ENCODE data around the gene SEMA7A.

Gene SEMA7A

DNA sequence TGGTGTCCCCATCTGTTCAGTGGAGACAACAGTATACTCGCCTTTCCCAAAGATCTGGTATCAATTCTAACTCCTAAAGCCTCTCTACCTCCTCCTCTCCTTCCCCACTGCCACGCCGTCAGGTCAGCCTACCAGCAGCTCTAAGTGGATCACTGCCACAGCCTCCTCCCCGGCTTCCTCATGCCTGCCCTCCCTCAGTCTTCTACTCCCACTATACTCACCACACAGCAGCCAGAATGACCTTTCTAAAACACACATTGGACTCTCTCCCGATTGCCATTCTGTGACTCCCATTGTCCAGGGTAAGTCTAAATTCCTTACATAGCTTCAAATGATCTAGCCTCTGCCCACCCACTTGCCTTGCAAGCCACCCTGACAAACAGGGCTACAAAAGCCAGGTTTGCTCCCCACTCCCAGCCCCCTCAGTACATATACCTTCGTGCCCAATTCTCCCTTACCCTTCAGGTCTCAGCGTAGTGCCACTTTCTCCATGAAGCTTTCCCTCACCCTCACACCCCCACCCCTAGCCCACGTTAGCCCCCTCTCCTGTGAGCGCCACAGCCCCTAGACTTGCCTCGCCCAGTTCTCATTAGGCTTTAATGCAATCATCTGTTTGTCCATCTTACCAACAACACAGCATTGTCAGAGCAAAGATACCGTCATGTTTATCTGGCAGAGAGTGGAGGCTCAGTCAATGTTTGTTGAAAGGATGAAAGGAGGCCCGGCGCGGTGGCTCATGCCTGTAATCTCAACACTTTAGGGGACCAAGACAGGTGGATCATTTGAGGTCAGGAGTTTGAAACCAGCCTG, 9.5 kb upstream of the SEMA7A start:
- H3K9me3 ChIP-seq (ENCODE audit: insufficient read depth, low read length) = no peaks in the 10 kb centered on the region
- no peak overlapping the region for H3K4me2 ChIP-seq (ENCODE audit: low read depth, low read length, poor library complexity, severe bottlenecking)
- H3F3A ChIP-seq (ENCODE audit: insufficient read depth) = no peaks in the 10 kb centered on the region
- H3K36me3 ChIP-seq (ENCODE audit: low read length) = no peaks in the 10 kb centered on the region
- H3K79me2 ChIP-seq (ENCODE audit: insufficient read depth, low read length) = no peaks in the 10 kb centered on the region
- H2AFZ ChIP-seq (ENCODE audit: low read depth, low read length, severe bottlenecking) = no peak overlapping the region
- H3K27me3 ChIP-seq (ENCODE audit: low read length) = no peaks in the 10 kb centered on the region
- no peak overlapping the region for H3K9ac ChIP-seq (ENCODE audit: low read length)
- H3K27ac ChIP-seq (ENCODE audit: low read depth, low read length) = no peak overlapping the region
- TF ChIP-seq, protein P1, sequence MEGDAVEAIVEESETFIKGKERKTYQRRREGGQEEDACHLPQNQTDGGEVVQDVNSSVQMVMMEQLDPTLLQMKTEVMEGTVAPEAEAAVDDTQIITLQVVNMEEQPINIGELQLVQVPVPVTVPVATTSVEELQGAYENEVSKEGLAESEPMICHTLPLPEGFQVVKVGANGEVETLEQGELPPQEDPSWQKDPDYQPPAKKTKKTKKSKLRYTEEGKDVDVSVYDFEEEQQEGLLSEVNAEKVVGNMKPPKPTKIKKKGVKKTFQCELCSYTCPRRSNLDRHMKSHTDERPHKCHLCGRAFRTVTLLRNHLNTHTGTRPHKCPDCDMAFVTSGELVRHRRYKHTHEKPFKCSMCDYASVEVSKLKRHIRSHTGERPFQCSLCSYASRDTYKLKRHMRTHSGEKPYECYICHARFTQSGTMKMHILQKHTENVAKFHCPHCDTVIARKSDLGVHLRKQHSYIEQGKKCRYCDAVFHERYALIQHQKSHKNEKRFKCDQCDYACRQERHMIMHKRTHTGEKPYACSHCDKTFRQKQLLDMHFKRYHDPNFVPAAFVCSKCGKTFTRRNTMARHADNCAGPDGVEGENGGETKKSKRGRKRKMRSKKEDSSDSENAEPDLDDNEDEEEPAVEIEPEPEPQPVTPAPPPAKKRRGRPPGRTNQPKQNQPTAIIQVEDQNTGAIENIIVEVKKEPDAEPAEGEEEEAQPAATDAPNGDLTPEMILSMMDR (IDR thresholded peaks at IDR 0.05; ENCODE audit: insufficient read depth, low read length, poor library complexity, severe bottlenecking) = no peak
- no peak for TF ChIP-seq EZH2phosphoT487 (conservative IDR thresholded peaks at IDR 0.05; ENCODE audit: low read length)
- H3K9me2 ChIP-seq (replicated peaks; ENCODE audit: insufficient read depth, low read length) = no peaks in the 10 kb centered on the region
- no peak overlapping the region for H3K4me3 ChIP-seq (ENCODE audit: insufficient read depth, low read length, poor library complexity, severe bottlenecking)
- no peaks in the 10 kb centered on the region for H4K20me1 ChIP-seq (ENCODE audit: low read depth, low read length)

DNA sequence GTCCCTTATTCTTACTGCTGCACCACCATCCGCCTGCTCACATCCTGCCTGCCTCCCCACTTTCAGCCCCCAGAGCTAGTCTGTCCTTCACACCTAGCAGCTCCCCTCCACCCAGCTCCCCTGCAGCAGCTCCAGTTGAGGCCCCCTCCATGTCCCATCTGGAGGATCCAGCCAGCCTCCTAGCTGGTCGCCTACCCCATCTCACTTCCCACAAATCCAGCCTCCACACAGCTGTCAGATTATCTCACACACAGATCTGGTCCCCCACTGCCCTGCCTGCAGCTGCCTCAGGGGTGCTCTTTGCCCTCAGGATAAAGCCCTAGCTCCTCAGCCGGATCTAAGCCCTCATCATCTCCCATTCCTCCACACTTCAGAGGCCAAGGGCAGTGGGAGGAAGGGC, 8.8 kb upstream of the SEMA7A start:
- H3K36me3 ChIP-seq (ENCODE audit: low read length) = no peaks in the 10 kb centered on the region
- H3F3A ChIP-seq (ENCODE audit: insufficient read depth) = no peaks in the 10 kb centered on the region
- no peaks in the 10 kb centered on the region for H3K9me3 ChIP-seq (ENCODE audit: insufficient read depth, low read length)
- H3K4me3 ChIP-seq (ENCODE audit: insufficient read depth, low read length, poor library complexity, severe bottlenecking) = no peak overlapping the region
- H3K27me3 ChIP-seq (ENCODE audit: low read length) = no peaks in the 10 kb centered on the region
- no peak overlapping the region for H2AFZ ChIP-seq (ENCODE audit: low read depth, low read length, severe bottlenecking)
- H4K20me1 ChIP-seq (ENCODE audit: low read depth, low read length) = no peaks in the 10 kb centered on the region
- no peaks in the 10 kb centered on the region for H3K79me2 ChIP-seq (ENCODE audit: insufficient read depth, low read length)
- no peak for TF ChIP-seq EZH2phosphoT487 (conservative IDR thresholded peaks at IDR 0.05; ENCODE audit: low read length)
- TF ChIP-seq, protein P1 (IDR thresholded peaks at IDR 0.05; ENCODE audit: insufficient read depth, low read length, poor library complexity, severe bottlenecking) = no peak
- H3K9me2 ChIP-seq (replicated peaks; ENCODE audit: insufficient read depth, low read length) = no peaks in the 10 kb centered on the region
- H3K27ac ChIP-seq (ENCODE audit: low read depth, low read length) = no peak overlapping the region
- H3K4me2 ChIP-seq (ENCODE audit: low read depth, low read length, poor library complexity, severe bottlenecking) = no peak overlapping the region
- no peak overlapping the region for H3K9ac ChIP-seq (ENCODE audit: low read length)

DNA sequence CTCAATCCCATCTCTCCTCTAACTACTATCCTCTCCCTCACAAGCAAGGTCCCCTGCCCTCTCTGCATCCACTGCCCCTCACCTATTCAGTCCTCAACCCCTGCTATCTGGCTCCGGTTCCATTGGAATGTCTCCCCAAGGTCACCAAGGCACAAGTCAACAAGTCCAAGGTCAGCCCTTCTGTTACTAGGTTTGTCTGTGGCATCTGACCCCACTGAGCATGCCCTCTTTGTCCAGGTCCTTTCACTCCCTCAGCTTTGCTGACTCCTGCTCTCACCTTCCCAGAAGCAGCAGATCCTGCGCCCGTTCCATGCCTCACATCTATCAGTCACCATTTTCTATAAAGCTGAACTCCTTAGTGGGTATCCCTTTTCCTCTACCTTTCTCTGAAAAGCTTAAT, 8.3 kb upstream of the SEMA7A start:
- H3K9me2 ChIP-seq (replicated peaks; ENCODE audit: insufficient read depth, low read length) = no peaks in the 10 kb centered on the region
- no peak overlapping the region for H2AFZ ChIP-seq (ENCODE audit: low read depth, low read length, severe bottlenecking)
- no peaks in the 10 kb centered on the region for H4K20me1 ChIP-seq (ENCODE audit: low read depth, low read length)
- no peaks in the 10 kb centered on the region for H3K36me3 ChIP-seq (ENCODE audit: low read length)
- no peaks in the 10 kb centered on the region for H3K27me3 ChIP-seq (ENCODE audit: low read length)
- TF ChIP-seq EZH2phosphoT487 (conservative IDR thresholded peaks at IDR 0.05; ENCODE audit: low read length) = no peak
- TF ChIP-seq, protein P1 (IDR thresholded peaks at IDR 0.05; ENCODE audit: insufficient read depth, low read length, poor library complexity, severe bottlenecking) = no peak
- H3K79me2 ChIP-seq (ENCODE audit: insufficient read depth, low read length) = no peaks in the 10 kb centered on the region
- no peak overlapping the region for H3K4me2 ChIP-seq (ENCODE audit: low read depth, low read length, poor library complexity, severe bottlenecking)
- no peak overlapping the region for H3K9ac ChIP-seq (ENCODE audit: low read length)
- H3K4me3 ChIP-seq (ENCODE audit: insufficient read depth, low read length, poor library complexity, severe bottlenecking) = no peak overlapping the region
- H3K9me3 ChIP-seq (ENCODE audit: insufficient read depth, low read length) = no peaks in the 10 kb centered on the region
- H3K27ac ChIP-seq (ENCODE audit: low read depth, low read length) = no peak overlapping the region
- no peaks in the 10 kb centered on the region for H3F3A ChIP-seq (ENCODE audit: insufficient read depth)
